Endothelial cell of umbilical vein (primary cell): ENCODE data around the gene NAV2. TPM values are rescaled to one million over a fixed set of nuclear protein-coding genes. Genes with fewer than 3 reads are reported as not detected.

Experiments used
- BruUV-seq: library from RNA; stranded (reverse); fragments of 400-500 nt; replicated peaks from 2 replicates; lab custom pipeline; 2021; lab: Mats Ljungman, UMichigan
- CTCF ChIA-PET: fragments of 300-600, 350-600 bp; sonication (Branson Sonifier 250); formaldehyde crosslinking; loops from one replicate; lab custom pipeline; 2021; ENCODE audit warnings: antibody characterized with exemption, inconsistent platforms; lab: Charles Lee
- POLR2A ChIA-PET: fragments of 300-600, 350-600 bp; sonication (Branson Sonifier 250); formaldehyde crosslinking; loops from one replicate; lab custom pipeline; 2021; ENCODE audit warnings: antibody characterized with exemption, inconsistent platforms; lab: Charles Lee
- DNase-seq: peaks from one replicate; pipeline ENCODE4 v3.0.0-alpha.2; 2011; ENCODE audit warnings: low read depth, low spot score
- FAIRE-seq: peaks from 2 replicates; lab custom pipeline; 2011; peaks lifted over from hg19 to GRCh38; lab: Jason Lieb, UNC
- H2AFZ ChIP-seq: 2 replicates; pipeline ENCODE4 v1.6.0; 2012; ENCODE audit warnings: low read depth, low read length, control low read depth, inconsistent platforms
- H3K27ac ChIP-seq: 2 replicates; pipeline ENCODE4 v1.5.1; 2011; ENCODE audit warnings: low read depth, mild to moderate bottlenecking, control low read depth, low read length, moderate library complexity; ENCODE audit not compliant: insufficient read depth
- H3K27me3 ChIP-seq, 2 experiments: 2 replicates each; pipeline versions ENCODE4 v1.6.0 to v1.6.1; 2011; ENCODE audit warnings: low read length in 2 of 2, mixed read lengths in 1 of 2; ENCODE audit not compliant: control insufficient read depth in 2 of 2, insufficient read depth in 2 of 2
- H3K36me3 ChIP-seq, 2 experiments: 2 replicates in 1 of 2; 3 replicates in 1 of 2; pipeline ENCODE4 v1.5.1; 2011; ENCODE audit warnings: low read length in 2 of 2, mild to moderate bottlenecking in 1 of 2, moderate library complexity in 1 of 2; ENCODE audit not compliant: control insufficient read depth in 2 of 2, insufficient read depth in 2 of 2; ENCODE audit errors: extremely low read depth in 1 of 2
- H3K4me1 ChIP-seq: 3 replicates; pipeline ENCODE4 v1.5.1; 2011; ENCODE audit warnings: mild to moderate bottlenecking, low read length; ENCODE audit not compliant: control insufficient read depth, insufficient read depth; ENCODE audit errors: extremely low read depth
- H3K4me2 ChIP-seq: 2 replicates; pipeline ENCODE4 v1.6.1; 2011; ENCODE audit warnings: low read length, control low read depth, mixed read lengths; ENCODE audit not compliant: insufficient read depth
- H3K4me3 ChIP-seq, 3 experiments: fragments of 200-600 bp in 1 of 3; sonication (generic), shearing (Covaris generic) in 1 of 3; replicated peaks in 1 of 3; 2 replicates each; pipeline ENCODE4 v1.5.1; 2011 to 2016; ENCODE audit warnings: control low read depth in 3 of 3, low read length in 3 of 3, mild to moderate bottlenecking in 2 of 3, inconsistent platforms in 1 of 3, low read depth in 1 of 3, moderate library complexity in 1 of 3; ENCODE audit not compliant: insufficient read depth in 1 of 3
- H3K79me2 ChIP-seq: 2 replicates; pipeline ENCODE4 v1.6.0; 2012; ENCODE audit warnings: low read length, inconsistent platforms; ENCODE audit not compliant: control insufficient read depth, insufficient read depth
- H3K9ac ChIP-seq: replicated peaks from 2 replicates; pipeline ENCODE3; 2011; ENCODE audit warnings: low read length, control low read depth; ENCODE audit not compliant: insufficient read depth; ENCODE audit errors: extremely low read depth
- H3K9me1 ChIP-seq: replicated peaks from 3 replicates; pipeline ENCODE4 v1.6.0; 2011; ENCODE audit warnings: mild to moderate bottlenecking, low read length; ENCODE audit not compliant: control insufficient read depth, insufficient read depth; ENCODE audit errors: extremely low read depth
- H3K9me3 ChIP-seq: replicated peaks from 2 replicates; pipeline ENCODE4 v1.5.1; 2012; ENCODE audit warnings: low read length, inconsistent platforms; ENCODE audit not compliant: control insufficient read depth, insufficient read depth
- H4K20me1 ChIP-seq: replicated peaks from 2 replicates; pipeline ENCODE3; 2011; ENCODE audit warnings: mild to moderate bottlenecking, low read length; ENCODE audit not compliant: control insufficient read depth, insufficient read depth; ENCODE audit errors: extremely low read depth
- CTCF ChIP-seq, 2 donors: IDR thresholded peaks; 1 replicate in 1 of 2; 2 replicates in 1 of 2; pipeline ENCODE4 v1.5.1; 2011; ENCODE audit warnings: low read length in 2 of 2, mild to moderate bottlenecking in 2 of 2, moderate library complexity in 2 of 2, control low read depth in 1 of 2, inconsistent platforms in 1 of 2, low read depth in 1 of 2; ENCODE audit not compliant: insufficient read depth in 1 of 2; ENCODE audit errors: extremely low read depth in 1 of 2
- EZH2 ChIP-seq: IDR thresholded peaks from 2 replicates; pipeline ENCODE4 v1.6.1; 2012; ENCODE audit warnings: borderline replicate concordance, low read depth, mild to moderate bottlenecking, moderate library complexity, low read length, inconsistent platforms; ENCODE audit not compliant: severe bottlenecking
- FOS ChIP-seq: IDR thresholded peaks from 2 replicates; pipeline ENCODE4 v1.6.1; 2011; ENCODE audit warnings: mild to moderate bottlenecking, low read length, moderate library complexity, borderline replicate concordance; ENCODE audit not compliant: insufficient read depth
- GATA2 ChIP-seq: IDR thresholded peaks from 2 replicates; pipeline ENCODE4 v1.7.0; 2011; ENCODE audit warnings: low read depth, mild to moderate bottlenecking, moderate library complexity, mixed read lengths, low read length; ENCODE audit not compliant: insufficient read length, insufficient read depth
- JUN ChIP-seq: IDR thresholded peaks from 2 replicates; pipeline ENCODE4 v1.6.1; 2011; ENCODE audit warnings: borderline replicate concordance, low read depth; ENCODE audit not compliant: insufficient read length, insufficient read depth
- MAX ChIP-seq: IDR thresholded peaks from 2 replicates; pipeline ENCODE4 v1.6.1; 2011; ENCODE audit not compliant: insufficient read depth, insufficient read length
- MYC ChIP-seq: IDR thresholded peaks from one replicate; pipeline ENCODE4 v1.6.1; 2011; ENCODE audit warnings: mild to moderate bottlenecking, low read depth, low read length
- POLR2A ChIP-seq: IDR thresholded peaks from 2 replicates; pipeline ENCODE4 v1.6.1; 2012; ENCODE audit warnings: low read depth, mild to moderate bottlenecking, control low read depth, low read length
- POLR2AphosphoS5 ChIP-seq: IDR thresholded peaks from 2 replicates; pipeline ENCODE4 v1.6.1; 2012; ENCODE audit warnings: low read depth, mild to moderate bottlenecking, control low read depth, low read length, moderate library complexity; ENCODE audit not compliant: insufficient read depth
- dilution Hi-C: fragments of 300-500 bp; cut with MboI; formaldehyde crosslinking; loops from one replicate; pipeline ENCODE4 v1.15.0; 2019; ENCODE audit warnings: low sequenced_read_pairs; ENCODE audit not compliant: extremely low pct_ligation_motif_present
- intact Hi-C: fragments of 100-400 bp; cut with micrococcal nuclease; formaldehyde crosslinking; loops from one replicate; pipeline ENCODE4 v1.10.0; 2022
- polyA plus RNA-seq, 4 experiments: library from polyadenylated mRNA; depleted of rRNA in 3 of 4; stranded (reverse) in 3 of 4; unstranded in 1 of 4; fragments of >200 nt; gene quantifications; 2 replicates each; pipeline versions ENCODE4 v1.2.1 to v1.2.3, GENCODE V29; 2011 to 2012; ENCODE audit warnings: missing spikeins in 1 of 4
- total RNA-seq: library from RNA; stranded (reverse); gene quantifications from 2 replicates; pipeline ENCODE4 v1.2.3, GENCODE V29; 2021

NAV2 gene
- total and polyA plus RNA-seq, 2 donors (not counting 3 experiments of a cell fraction or from before 2014, with no cell fraction given) = 10.9 to 68.0 TPM

DNA sequence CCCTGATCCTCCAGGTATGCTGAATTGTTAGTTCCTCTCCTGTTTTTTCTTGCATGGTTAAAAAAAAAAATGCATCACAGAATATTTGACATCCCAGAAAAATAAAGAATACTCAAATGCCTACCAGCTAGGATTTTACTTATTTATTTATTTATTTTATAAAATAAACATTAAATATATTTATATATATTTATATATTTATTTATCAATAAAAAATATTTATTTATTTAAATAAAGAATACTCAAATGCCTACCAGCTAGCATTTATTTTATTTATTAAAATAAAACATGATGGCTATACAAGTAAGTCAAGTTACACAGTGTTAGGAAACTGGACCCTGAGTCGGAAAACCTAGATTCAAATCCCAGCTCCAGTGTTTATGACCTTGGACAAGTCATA, 164.1 kb downstream of the NAV2 start:
- H4K20me1 ChIP-seq = no peaks in the 10 kb centered on the region
- DNase-seq (no peak), FAIRE-seq (no peak)
- peaks cover 5% of the 10 kb centered on the region for H3K79me2 ChIP-seq
- no peak overlapping the region for H3K27ac ChIP-seq
- intact Hi-C loops (no loop called here), dilution Hi-C loops (no loop called here)
- no peak overlapping the region for H3K4me3 ChIP-seq
- ChIA-PET CTCF (interaction anchor here (0.6 to 1.7 kb wide), 4 partner anchors 12 to 319 kb away, joined by 3 to 10 read pairs (median 3); no protein-coding TSS in a partner anchor), POLR2A (no interaction called here)
- H3K9me1 ChIP-seq = no peaks in the 10 kb centered on the region
- H3K9ac ChIP-seq = no peak overlapping the region
- peaks cover 14% of the 10 kb centered on the region for H3K4me1 ChIP-seq
- H3K36me3 ChIP-seq = peaks cover 1 to 6% of the 10 kb centered on the region in 2 experiments
- H2AFZ ChIP-seq = no peak overlapping the region
- H3K9me3 ChIP-seq = no peaks in the 10 kb centered on the region
- TF ChIP-seq POLR2AphosphoS5 = no peak
- no peak for TF ChIP-seq POLR2A
- no peak for TF ChIP-seq CTCF (IDR thresholded peaks at IDR 0.05; ENCODE audit: extremely low read depth in 1 of 2, insufficient read depth in 1 of 2, low read depth in 1 of 2, low read length in 2 of 2)
- TF ChIP-seq MAX = no peak
- TF ChIP-seq FOS = no peak
- no peak for TF ChIP-seq GATA2
- TF ChIP-seq JUN = no peak
- no peak for TF ChIP-seq MYC
- no peak for TF ChIP-seq EZH2
- no peak overlapping the region for H3K4me2 ChIP-seq
- no peaks in the 10 kb centered on the region for H3K27me3 ChIP-seq
- BruUV-seq = no TSS peak
